ENCODE results near the gene DUXB.

GRCh38 chr16:75714661-75715060 lies 13.4 kb upstream of the DUXB start:
- TF ChIP-seq, protein P1, sequence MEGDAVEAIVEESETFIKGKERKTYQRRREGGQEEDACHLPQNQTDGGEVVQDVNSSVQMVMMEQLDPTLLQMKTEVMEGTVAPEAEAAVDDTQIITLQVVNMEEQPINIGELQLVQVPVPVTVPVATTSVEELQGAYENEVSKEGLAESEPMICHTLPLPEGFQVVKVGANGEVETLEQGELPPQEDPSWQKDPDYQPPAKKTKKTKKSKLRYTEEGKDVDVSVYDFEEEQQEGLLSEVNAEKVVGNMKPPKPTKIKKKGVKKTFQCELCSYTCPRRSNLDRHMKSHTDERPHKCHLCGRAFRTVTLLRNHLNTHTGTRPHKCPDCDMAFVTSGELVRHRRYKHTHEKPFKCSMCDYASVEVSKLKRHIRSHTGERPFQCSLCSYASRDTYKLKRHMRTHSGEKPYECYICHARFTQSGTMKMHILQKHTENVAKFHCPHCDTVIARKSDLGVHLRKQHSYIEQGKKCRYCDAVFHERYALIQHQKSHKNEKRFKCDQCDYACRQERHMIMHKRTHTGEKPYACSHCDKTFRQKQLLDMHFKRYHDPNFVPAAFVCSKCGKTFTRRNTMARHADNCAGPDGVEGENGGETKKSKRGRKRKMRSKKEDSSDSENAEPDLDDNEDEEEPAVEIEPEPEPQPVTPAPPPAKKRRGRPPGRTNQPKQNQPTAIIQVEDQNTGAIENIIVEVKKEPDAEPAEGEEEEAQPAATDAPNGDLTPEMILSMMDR (IDR thresholded peaks at IDR 0.05 in 8 of 11, conservative IDR thresholded peaks at IDR 0.05 in 3 of 11): no peak
- TF ChIP-seq POLR2AphosphoS5 (IDR thresholded peaks at IDR 0.05): no peak
- no peak for TF ChIP-seq POLR2A (IDR thresholded peaks at IDR 0.05)

Measured in spleen (tissue), 7 donors.